Smooth muscle cell (in vitro differentiated cells): ENCODE measurements around the gene BPIFB6. TPM values are rescaled to one million over a fixed set of nuclear protein-coding genes. Genes with fewer than 3 reads are reported as not detected.

Experiments
- DNase-seq: peaks from one replicate; lab custom pipeline; 2025; ENCODE audit not compliant: unreplicated experiment; lab: John Stamatoyannopoulos, UW
- H2AFZ ChIP-seq: fragments of 200-600 bp; sonication (generic); 2 replicates; pipeline ENCODE4 v1.6.0; 2016; ENCODE audit warnings: antibody characterized with exemption, low read depth, mild to moderate bottlenecking
- H3F3A ChIP-seq: fragments of 200-600 bp; sonication (generic); 2 replicates; pipeline ENCODE4 v1.6.0; 2017; ENCODE audit warnings: antibody characterized with exemption, low read depth
- H3K27ac ChIP-seq: fragments of 200-600 bp; sonication (generic); 2 replicates; pipeline ENCODE4 v1.5.1; 2016; ENCODE audit warnings: low read depth, mild to moderate bottlenecking
- H3K27me3 ChIP-seq: fragments of 200-600 bp; sonication (generic); 2 replicates; pipeline ENCODE4 v1.6.1; 2016; ENCODE audit warnings: low read depth, mild to moderate bottlenecking
- H3K36me3 ChIP-seq: fragments of 200-600 bp; sonication (generic); 2 replicates; pipeline ENCODE4 v1.5.1; 2016; ENCODE audit warnings: low read depth
- H3K4me1 ChIP-seq: fragments of 200-600 bp; sonication (generic); 2 replicates; pipeline ENCODE4 v1.5.1; 2016; ENCODE audit warnings: low read depth
- H3K4me2 ChIP-seq: fragments of 200-600 bp; sonication (generic); 2 replicates; pipeline ENCODE4 v1.6.0; 2016; ENCODE audit warnings: mild to moderate bottlenecking
- H3K4me3 ChIP-seq: fragments of 200-600 bp; sonication (generic); 2 replicates; pipeline ENCODE4 v1.5.1; 2016; ENCODE audit warnings: mild to moderate bottlenecking
- H3K79me2 ChIP-seq: fragments of 200-600 bp; sonication (generic); 2 replicates; pipeline ENCODE4 v1.6.0; 2016; ENCODE audit warnings: low read depth, mild to moderate bottlenecking
- H3K9ac ChIP-seq: fragments of 200-600 bp; sonication (generic); 2 replicates; pipeline ENCODE4 v1.6.0; 2016; ENCODE audit warnings: low read depth
- H3K9me3 ChIP-seq: fragments of 200-600 bp; sonication (generic); replicated peaks from 2 replicates; pipeline ENCODE4 v1.5.1; 2016; ENCODE audit warnings: low read depth
- H4K20me1 ChIP-seq: fragments of 200-600 bp; sonication (generic); 2 replicates; pipeline ENCODE4 v1.6.0; 2016; ENCODE audit warnings: low read depth
- CTCF ChIP-seq: fragments of 200-600 bp; sonication (generic); IDR thresholded peaks from 2 replicates; pipeline ENCODE4 v1.5.1; 2017; ENCODE audit warnings: borderline replicate concordance, mild to moderate bottlenecking, antibody characterized with exemption; ENCODE audit not compliant: insufficient read depth, poor library complexity, severe bottlenecking
- WGBS: methylation state at CpG from one replicate; pipeline ENCODE4 v1.1.7; 2016; ENCODE audit warnings: low lambda C conversion rate; 5-methylcytosine and 5-hydroxymethylcytosine counted together
- polyA plus RNA-seq: library from polyadenylated mRNA; unstranded; fragments of >200 nt; fragmentation: Nextera tagmentation; extraction: Ambion mirVana; gene quantifications from 2 replicates; pipeline ENCODE4 v1.2.1, GENCODE V29; 2016
- total RNA-seq: library from RNA; depleted of rRNA; stranded (reverse); fragments of >200 nt; gene quantifications from 2 replicates; pipeline ENCODE4 v1.2.3, GENCODE V29; 2014

The BPIFB6 gene
- total and polyA plus RNA-seq, 2 experiments from 2014 or later: not detected

- H3K79me2 ChIP-seq: no peaks in the 10 kb centered on the region
- no peaks in the 10 kb centered on the region for H3K4me1 ChIP-seq
- DNase-seq: no peak
- H2AFZ ChIP-seq: no peak overlapping the region
- no peaks in the 10 kb centered on the region for H3K27me3 ChIP-seq
- TF ChIP-seq CTCF: no peak
- H3K27ac ChIP-seq: no peak overlapping the region
- H3K9me3 ChIP-seq: no peaks in the 10 kb centered on the region
- H3K36me3 ChIP-seq: no peaks in the 10 kb centered on the region
- no peaks in the 10 kb centered on the region for H4K20me1 ChIP-seq
- WGBS: 89% methylated on average over 8 of the region's 8 CpGs
- no peak overlapping the region for H3K4me2 ChIP-seq
- no peak overlapping the region for H3K4me3 ChIP-seq
- H3K9ac ChIP-seq: no peak overlapping the region
- H3F3A ChIP-seq: no peaks in the 10 kb centered on the region
Observed at GRCh38 chr20:33005908-33006775, 25.3 kb upstream of the BPIFB6 start.

GRCh38 chr20:33006776-33007375 lies 24.6 kb upstream of the BPIFB6 start:
- Histone ChIP-seq H3F3A (no peaks in the 10 kb centered on the region), H3K27me3 (peaks cover 6% of the 10 kb centered on the region), H4K20me1 (no peaks in the 10 kb centered on the region), H3K9ac (no peak overlapping the region), H3K4me2 (no peak overlapping the region), H3K36me3 (no peaks in the 10 kb centered on the region), H3K4me1 (no peaks in the 10 kb centered on the region), H3K9me3 (no peaks in the 10 kb centered on the region), H3K4me3 (no peak overlapping the region), H3K27ac (no peak overlapping the region), H2AFZ (no peak overlapping the region), H3K79me2 (no peaks in the 10 kb centered on the region)
- TF ChIP-seq CTCF: no peak
- WGBS: 93% methylated on average over 8 of the region's 8 CpGs
- no peak for DNase-seq

- Histone ChIP-seq H4K20me1 (no peaks in the 10 kb centered on the region), H3K79me2 (no peaks in the 10 kb centered on the region), H3K27ac (no peak within 1 kb of the TSS), H3K4me3 (no peak within 1 kb of the TSS), H3K4me1 (no peaks in the 10 kb centered on the region), H3K9ac (no peak within 1 kb of the TSS), H3K9me3 (no peaks in the 10 kb centered on the region), H3K27me3 (peaks cover 12% of the 10 kb centered on the region), H3F3A (no peaks in the 10 kb centered on the region), H3K4me2 (no peak within 1 kb of the TSS), H2AFZ (no peak within 1 kb of the TSS), H3K36me3 (no peaks in the 10 kb centered on the region)
- WGBS: 87% methylated on average over 11 of the region's 11 CpGs
- DNase-seq: no peak
- no peak for TF ChIP-seq CTCF
Observed at GRCh38 chr20:33007376-33008335, 23.8 kb upstream of the BPIFB6 start, which contains the start of gene BPIFB2. BPIFB2 (plus strand) TSS chr20:33007704; CDS start chr20:33008575, 871 bp downstream.
